Smooth muscle cell (in vitro differentiated cells): Measurements from ENCODE around the gene LRRTM3. TPM values are rescaled to one million over a fixed set of nuclear protein-coding genes. Genes with fewer than 3 reads are reported as not detected.

ENCODE experiments used
- DNase-seq: peaks from one replicate; lab custom pipeline; 2025; ENCODE audit not compliant: unreplicated experiment; lab: John Stamatoyannopoulos, UW
- H2AFZ ChIP-seq: fragments of 200-600 bp; sonication (generic); 2 replicates; pipeline ENCODE4 v1.6.0; 2016; ENCODE audit warnings: antibody characterized with exemption, low read depth, mild to moderate bottlenecking
- H3F3A ChIP-seq: fragments of 200-600 bp; sonication (generic); 2 replicates; pipeline ENCODE4 v1.6.0; 2017; ENCODE audit warnings: antibody characterized with exemption, low read depth
- H3K27ac ChIP-seq: fragments of 200-600 bp; sonication (generic); 2 replicates; pipeline ENCODE4 v1.5.1; 2016; ENCODE audit warnings: low read depth, mild to moderate bottlenecking
- H3K27me3 ChIP-seq: fragments of 200-600 bp; sonication (generic); 2 replicates; pipeline ENCODE4 v1.6.1; 2016; ENCODE audit warnings: low read depth, mild to moderate bottlenecking
- H3K36me3 ChIP-seq: fragments of 200-600 bp; sonication (generic); 2 replicates; pipeline ENCODE4 v1.5.1; 2016; ENCODE audit warnings: low read depth
- H3K4me1 ChIP-seq: fragments of 200-600 bp; sonication (generic); 2 replicates; pipeline ENCODE4 v1.5.1; 2016; ENCODE audit warnings: low read depth
- H3K4me2 ChIP-seq: fragments of 200-600 bp; sonication (generic); 2 replicates; pipeline ENCODE4 v1.6.0; 2016; ENCODE audit warnings: mild to moderate bottlenecking
- H3K4me3 ChIP-seq: fragments of 200-600 bp; sonication (generic); 2 replicates; pipeline ENCODE4 v1.5.1; 2016; ENCODE audit warnings: mild to moderate bottlenecking
- H3K79me2 ChIP-seq: fragments of 200-600 bp; sonication (generic); 2 replicates; pipeline ENCODE4 v1.6.0; 2016; ENCODE audit warnings: low read depth, mild to moderate bottlenecking
- H3K9ac ChIP-seq: fragments of 200-600 bp; sonication (generic); 2 replicates; pipeline ENCODE4 v1.6.0; 2016; ENCODE audit warnings: low read depth
- H3K9me3 ChIP-seq: fragments of 200-600 bp; sonication (generic); replicated peaks from 2 replicates; pipeline ENCODE4 v1.5.1; 2016; ENCODE audit warnings: low read depth
- H4K20me1 ChIP-seq: fragments of 200-600 bp; sonication (generic); 2 replicates; pipeline ENCODE4 v1.6.0; 2016; ENCODE audit warnings: low read depth
- CTCF ChIP-seq: fragments of 200-600 bp; sonication (generic); IDR thresholded peaks from 2 replicates; pipeline ENCODE4 v1.5.1; 2017; ENCODE audit warnings: borderline replicate concordance, mild to moderate bottlenecking, antibody characterized with exemption; ENCODE audit not compliant: insufficient read depth, poor library complexity, severe bottlenecking
- WGBS: methylation state at CpG from one replicate; pipeline ENCODE4 v1.1.7; 2016; ENCODE audit warnings: low lambda C conversion rate; 5-methylcytosine and 5-hydroxymethylcytosine counted together
- polyA plus RNA-seq: library from polyadenylated mRNA; unstranded; fragments of >200 nt; fragmentation: Nextera tagmentation; extraction: Ambion mirVana; gene quantifications from 2 replicates; pipeline ENCODE4 v1.2.1, GENCODE V29; 2016
- total RNA-seq: library from RNA; depleted of rRNA; stranded (reverse); fragments of >200 nt; gene quantifications from 2 replicates; pipeline ENCODE4 v1.2.3, GENCODE V29; 2014

LRRTM3 gene
- total and polyA plus RNA-seq, 2 experiments from 2014 or later, result not detected

- Histone ChIP-seq H3K9ac (no peak overlapping the region), H3K9me3 (no peaks in the 10 kb centered on the region), H3K4me3 (no peak overlapping the region), H4K20me1 (no peaks in the 10 kb centered on the region), H3K79me2 (no peaks in the 10 kb centered on the region), H3K4me2 (no peak overlapping the region), H3F3A (no peaks in the 10 kb centered on the region), H3K36me3 (no peaks in the 10 kb centered on the region), H2AFZ (no peak overlapping the region), H3K4me1 (no peaks in the 10 kb centered on the region), H3K27ac (no peak overlapping the region), H3K27me3 (no peaks in the 10 kb centered on the region)
- no peak for DNase-seq
- WGBS, result 81% methylated on average over 2 of the region's 2 CpGs
- no peak for TF ChIP-seq CTCF
These were observed 160.7 kb downstream of the LRRTM3 start for GRCh38 chr10:67086327-67087134.

GRCh38 chr10:67087135-67087425 lies 161.2 kb downstream of the LRRTM3 start:
- no peak for TF ChIP-seq CTCF
- no peak for DNase-seq
- Histone ChIP-seq H3K9me3 (no peaks in the 10 kb centered on the region), H3K79me2 (no peaks in the 10 kb centered on the region), H3K9ac (no peak overlapping the region), H3K4me2 (no peak overlapping the region), H3K27me3 (no peaks in the 10 kb centered on the region), H2AFZ (no peak overlapping the region), H3K27ac (no peak overlapping the region), H3K4me1 (no peaks in the 10 kb centered on the region), H4K20me1 (no peaks in the 10 kb centered on the region), H3K4me3 (no peak overlapping the region), H3K36me3 (no peaks in the 10 kb centered on the region), H3F3A (no peaks in the 10 kb centered on the region)

GRCh38 chr10:67088036-67088435 lies 162.2 kb downstream of the LRRTM3 start:
- Histone ChIP-seq H3K4me3 (no peak overlapping the region), H4K20me1 (no peaks in the 10 kb centered on the region), H3K27me3 (no peaks in the 10 kb centered on the region), H3K9me3 (no peaks in the 10 kb centered on the region), H3K9ac (no peak overlapping the region), H3K79me2 (no peaks in the 10 kb centered on the region), H2AFZ (no peak overlapping the region), H3F3A (no peaks in the 10 kb centered on the region), H3K4me2 (no peak overlapping the region), H3K4me1 (no peaks in the 10 kb centered on the region), H3K27ac (no peak overlapping the region), H3K36me3 (no peaks in the 10 kb centered on the region)
- no peak for TF ChIP-seq CTCF
- WGBS, result 91% methylated on average over 1 of the region's 1 CpG
- no peak for DNase-seq

- no peak for DNase-seq
- H3K4me2 ChIP-seq, result no peak overlapping the region
- H3K27me3 ChIP-seq, result no peaks in the 10 kb centered on the region
- H3F3A ChIP-seq, result no peaks in the 10 kb centered on the region
- no peak overlapping the region for H3K9ac ChIP-seq
- H4K20me1 ChIP-seq, result no peaks in the 10 kb centered on the region
- H3K27ac ChIP-seq, result no peak overlapping the region
- no peaks in the 10 kb centered on the region for H3K9me3 ChIP-seq
- 90% methylated on average over 2 of the region's 2 CpGs for WGBS
- no peak overlapping the region for H2AFZ ChIP-seq
- no peak overlapping the region for H3K4me3 ChIP-seq
- H3K4me1 ChIP-seq, result peaks cover 10% of the 10 kb centered on the region
- no peaks in the 10 kb centered on the region for H3K79me2 ChIP-seq
- H3K36me3 ChIP-seq, result no peaks in the 10 kb centered on the region
- TF ChIP-seq CTCF, result no peak
These were observed 169.7 kb downstream of the LRRTM3 start for GRCh38 chr10:67095531-67095930.
